AML-193 (cell line): ENCODE measurements around the gene KRT80.
A peak's percentile ranks its signal among the peaks of the same experiment; 100 is the strongest.

Source experiments
- DNase-seq, 2 experiments: peaks; one replicate each; lab custom pipeline; 2025; lab: John Stamatoyannopoulos, UW

KRT80 gene

GRCh38 chr12:52130711-52131110 lies 61.1 kb downstream of the KRT80 start:
- DNase-seq = no peak

- DNase-seq = no peak
These were observed 63.9 kb downstream of the KRT80 start for GRCh38 chr12:52127683-52128450.

GRCh38 chr12:52126605-52127578 lies 64.9 kb downstream of the KRT80 start:
- DNase-seq = no peak

GRCh38 chr12:52126050-52126604 lies 65.7 kb downstream of the KRT80 start:
- no peak for DNase-seq

GRCh38 chr12:52125476-52125900 lies 66.3 kb downstream of the KRT80 start:
- no peak for DNase-seq

GRCh38 chr12:52123487-52124186 lies 68.2 kb downstream of the KRT80 start:
- DNase-seq = no peak

GRCh38 chr12:52122904-52123303 lies 68.9 kb downstream of the KRT80 start:
- DNase-seq = no peak

- DNase-seq = no peak
These were observed 69.3 kb downstream of the KRT80 start for GRCh38 chr12:52122540-52122871.

- peak in 1 of 2 experiments; percentile 32 for DNase-seq
These were observed 69.8 kb downstream of the KRT80 start for GRCh38 chr12:52121824-52122539.

GRCh38 chr12:52120951-52121823 lies 70.6 kb downstream of the KRT80 start:
- DNase-seq = no peak

- DNase-seq = peak; percentile 28 to 31
These were observed 72.2 kb downstream of the KRT80 start for GRCh38 chr12:52119398-52120254.
